GM12801 (cell line): ENCODE data around the gene THSD7B.

Experiments used
- TF ChIP-seq, protein P1 (sequence below): IDR thresholded peaks from one replicate; pipeline ENCODE4 v1.5.1; 2011; ENCODE audit warnings: control low read depth; ENCODE audit not compliant: insufficient read length; ENCODE audit errors: extremely low read depth

The THSD7B gene

DNA sequence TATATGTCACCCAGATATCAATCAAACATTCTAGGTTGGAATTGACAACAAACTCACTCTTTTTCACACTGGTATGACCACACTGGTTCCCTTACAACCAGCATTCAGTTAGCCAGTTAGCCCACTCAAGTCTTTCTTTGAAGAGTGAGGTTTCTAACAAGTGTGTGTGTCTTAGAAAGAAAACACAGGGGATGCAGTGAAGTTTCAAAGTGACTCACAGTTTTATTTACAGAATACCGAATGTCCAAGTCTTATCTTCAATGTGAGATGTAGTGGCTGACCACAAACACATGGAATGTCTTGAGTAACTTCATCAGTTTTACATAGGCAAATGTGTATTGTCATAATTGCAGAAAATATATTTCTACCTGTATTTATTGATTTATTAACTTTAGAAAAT is 924.2 kb downstream of the THSD7B start:
- TF ChIP-seq, protein P1, sequence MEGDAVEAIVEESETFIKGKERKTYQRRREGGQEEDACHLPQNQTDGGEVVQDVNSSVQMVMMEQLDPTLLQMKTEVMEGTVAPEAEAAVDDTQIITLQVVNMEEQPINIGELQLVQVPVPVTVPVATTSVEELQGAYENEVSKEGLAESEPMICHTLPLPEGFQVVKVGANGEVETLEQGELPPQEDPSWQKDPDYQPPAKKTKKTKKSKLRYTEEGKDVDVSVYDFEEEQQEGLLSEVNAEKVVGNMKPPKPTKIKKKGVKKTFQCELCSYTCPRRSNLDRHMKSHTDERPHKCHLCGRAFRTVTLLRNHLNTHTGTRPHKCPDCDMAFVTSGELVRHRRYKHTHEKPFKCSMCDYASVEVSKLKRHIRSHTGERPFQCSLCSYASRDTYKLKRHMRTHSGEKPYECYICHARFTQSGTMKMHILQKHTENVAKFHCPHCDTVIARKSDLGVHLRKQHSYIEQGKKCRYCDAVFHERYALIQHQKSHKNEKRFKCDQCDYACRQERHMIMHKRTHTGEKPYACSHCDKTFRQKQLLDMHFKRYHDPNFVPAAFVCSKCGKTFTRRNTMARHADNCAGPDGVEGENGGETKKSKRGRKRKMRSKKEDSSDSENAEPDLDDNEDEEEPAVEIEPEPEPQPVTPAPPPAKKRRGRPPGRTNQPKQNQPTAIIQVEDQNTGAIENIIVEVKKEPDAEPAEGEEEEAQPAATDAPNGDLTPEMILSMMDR, result no peak

GRCh38 chr2:137693534-137693933 is 928.2 kb downstream of the THSD7B start:
- TF ChIP-seq, protein P1, result no peak

- TF ChIP-seq, protein P1, result no peak
These were observed 931.6 kb downstream of the THSD7B start for GRCh38 chr2:137696916-137697315.

GRCh38 chr2:137700681-137701080 is 935.3 kb downstream of the THSD7B start:
- TF ChIP-seq, protein P1, result no peak

DNA sequence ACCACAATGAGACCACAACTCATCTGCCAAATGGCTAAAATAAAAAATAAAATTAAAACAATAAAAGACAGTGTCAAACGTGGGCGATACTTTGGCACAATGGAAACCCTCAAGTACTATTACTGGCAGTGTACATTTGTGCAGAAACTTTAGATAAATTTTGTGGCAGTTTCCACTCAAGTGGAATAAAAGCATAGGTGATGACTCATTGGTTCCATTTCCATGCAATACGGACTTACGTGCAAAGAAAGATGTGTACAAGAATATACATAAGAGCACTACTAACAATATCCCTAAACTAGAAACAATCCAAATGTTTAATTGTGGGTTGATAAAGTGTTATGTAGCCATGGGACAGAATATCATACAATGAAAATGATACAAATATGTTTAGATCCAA is 940.0 kb downstream of the THSD7B start:
- TF ChIP-seq, protein P1, result no peak

- TF ChIP-seq, protein P1, result no peak
These were observed 941.7 kb downstream of the THSD7B start for GRCh38 chr2:137706786-137707613.

- TF ChIP-seq, protein P1, result no peak
These were observed 943.0 kb downstream of the THSD7B start for GRCh38 chr2:137708311-137708710.
